Nucleus accumbens (tissue), 56 donors: ENCODE data around the gene RNU6-9.

ENCODE experiments used
- DNase-seq, 56 donors: peaks; one replicate each; lab custom pipeline; 2025; lab: John Stamatoyannopoulos, UW

The RNU6-9 gene

DNA sequence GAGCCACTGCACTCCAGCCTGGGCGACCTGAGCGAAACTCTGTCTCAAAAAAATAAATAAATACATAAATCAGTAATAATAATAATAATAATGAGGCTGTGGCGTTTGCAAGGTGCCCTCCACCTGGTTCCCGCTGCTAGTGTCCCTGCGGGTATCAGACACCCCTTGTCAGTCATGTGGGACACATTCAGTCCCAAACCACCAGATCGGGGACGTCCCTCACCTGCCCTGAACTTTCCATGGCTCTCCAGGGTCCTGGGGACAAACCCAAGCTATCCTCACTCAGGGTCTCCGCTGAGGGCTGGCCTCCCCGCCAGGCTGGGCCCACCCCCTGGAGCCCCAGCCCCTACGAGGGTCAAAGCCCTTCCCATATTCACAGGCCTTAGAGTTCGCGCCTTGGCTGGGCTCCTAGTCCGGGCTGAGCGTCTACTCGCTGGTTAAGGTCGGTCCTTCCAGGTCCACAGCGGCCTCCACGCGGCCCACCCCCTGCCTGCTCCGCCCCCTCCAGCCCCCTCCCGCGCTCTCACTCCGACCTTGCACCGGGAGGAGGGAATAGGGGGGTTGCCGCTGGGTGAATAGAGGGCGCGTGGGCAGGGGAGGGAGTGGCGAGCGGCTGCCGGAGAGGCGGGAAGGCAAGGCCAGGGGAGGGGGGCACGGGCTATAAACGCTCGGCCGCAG lies 23.5 kb downstream of the RNU6-9 start:
- DNase-seq = no peak

DNA sequence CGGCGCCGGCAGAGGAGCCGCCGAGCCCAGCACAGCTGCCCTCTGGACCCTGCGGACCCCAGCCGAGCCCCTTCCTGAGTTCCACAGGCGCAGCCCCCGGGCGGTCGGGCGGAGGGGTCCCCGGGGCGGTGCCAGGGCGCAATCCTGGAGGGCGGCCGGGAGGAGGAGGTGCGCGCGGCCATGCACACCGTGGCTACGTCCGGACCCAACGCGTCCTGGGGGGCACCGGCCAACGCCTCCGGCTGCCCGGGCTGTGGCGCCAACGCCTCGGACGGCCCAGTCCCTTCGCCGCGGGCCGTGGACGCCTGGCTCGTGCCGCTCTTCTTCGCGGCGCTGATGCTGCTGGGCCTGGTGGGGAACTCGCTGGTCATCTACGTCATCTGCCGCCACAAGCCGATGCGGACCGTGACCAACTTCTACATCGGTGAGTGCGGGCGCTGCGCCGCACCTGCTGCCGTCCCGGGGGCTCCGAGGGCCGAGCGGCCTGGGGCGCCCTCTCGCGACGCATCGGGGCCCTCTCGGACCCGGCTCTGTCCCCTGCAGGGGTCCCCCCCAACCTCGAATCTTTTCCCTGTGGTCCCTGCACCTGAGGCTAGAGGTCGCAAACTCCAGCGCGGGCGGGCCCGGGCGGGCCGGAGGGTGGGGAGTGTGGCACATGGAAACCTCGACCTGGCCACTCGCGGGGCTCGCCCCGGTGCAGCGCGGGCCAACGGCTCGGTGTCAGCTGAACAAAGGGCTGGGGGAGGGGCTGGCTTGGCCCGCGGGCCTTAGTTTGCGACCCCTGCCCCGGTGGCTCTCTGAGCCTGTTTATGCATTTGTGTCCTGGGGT lies 24.3 kb downstream of the RNU6-9 start, which contains the start of gene KISS1R:
Gene KISS1R (plus strand): TSS at position 11 of the 829 bp plus-strand sequence. CDS start 170 bp downstream, at position 181.
- peak in 1 of 56 donors; percentile 25 for DNase-seq

DNA sequence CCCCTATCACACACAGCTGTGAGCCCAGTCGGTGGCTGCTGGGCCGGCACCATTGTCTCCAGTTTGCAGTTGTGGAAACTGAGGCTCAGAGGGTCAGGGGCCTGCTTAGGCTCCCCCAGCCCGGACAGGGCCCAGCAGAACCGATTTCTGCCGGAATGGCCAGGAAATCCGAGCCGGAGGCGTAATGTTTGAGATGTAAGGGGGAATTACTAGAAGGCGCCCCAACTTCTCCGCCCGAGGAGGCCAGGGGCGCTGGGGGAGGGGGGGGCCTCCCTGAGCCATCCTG lies 24.8 kb downstream of the RNU6-9 start:
- DNase-seq = no peak

DNA sequence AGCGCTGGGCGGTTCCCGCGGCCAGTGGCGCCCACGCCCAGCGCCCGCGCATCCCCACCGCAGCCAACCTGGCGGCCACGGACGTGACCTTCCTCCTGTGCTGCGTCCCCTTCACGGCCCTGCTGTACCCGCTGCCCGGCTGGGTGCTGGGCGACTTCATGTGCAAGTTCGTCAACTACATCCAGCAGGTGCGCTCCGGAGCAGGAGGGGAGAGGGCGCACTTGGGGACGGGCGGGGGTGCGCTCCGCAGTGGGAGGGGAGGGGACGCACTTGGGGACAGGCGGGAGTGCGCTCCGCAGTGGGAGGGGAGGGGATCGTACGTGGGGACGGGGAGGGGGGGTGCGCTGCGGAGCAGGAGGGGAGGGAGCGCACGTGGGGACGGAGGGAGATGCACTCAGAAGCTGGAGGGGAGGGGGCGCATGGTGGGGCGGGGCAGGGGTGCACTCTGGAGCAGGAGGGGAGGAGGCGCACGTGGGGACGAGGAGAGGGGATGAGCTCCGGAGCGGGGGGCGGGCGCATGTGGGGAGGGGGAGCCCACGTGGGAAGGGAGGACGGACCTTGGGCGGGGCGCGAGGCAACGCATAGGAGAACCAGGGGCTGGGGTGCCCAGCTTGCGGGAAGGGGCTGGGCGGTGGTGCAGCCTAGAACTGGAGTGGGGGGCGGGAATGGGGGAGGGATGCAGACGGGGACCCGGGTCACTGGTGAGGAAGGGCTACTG lies 25.4 kb downstream of the RNU6-9 start:
- peak in 2 of 56 donors; percentile 4 to 26 for DNase-seq

DNA sequence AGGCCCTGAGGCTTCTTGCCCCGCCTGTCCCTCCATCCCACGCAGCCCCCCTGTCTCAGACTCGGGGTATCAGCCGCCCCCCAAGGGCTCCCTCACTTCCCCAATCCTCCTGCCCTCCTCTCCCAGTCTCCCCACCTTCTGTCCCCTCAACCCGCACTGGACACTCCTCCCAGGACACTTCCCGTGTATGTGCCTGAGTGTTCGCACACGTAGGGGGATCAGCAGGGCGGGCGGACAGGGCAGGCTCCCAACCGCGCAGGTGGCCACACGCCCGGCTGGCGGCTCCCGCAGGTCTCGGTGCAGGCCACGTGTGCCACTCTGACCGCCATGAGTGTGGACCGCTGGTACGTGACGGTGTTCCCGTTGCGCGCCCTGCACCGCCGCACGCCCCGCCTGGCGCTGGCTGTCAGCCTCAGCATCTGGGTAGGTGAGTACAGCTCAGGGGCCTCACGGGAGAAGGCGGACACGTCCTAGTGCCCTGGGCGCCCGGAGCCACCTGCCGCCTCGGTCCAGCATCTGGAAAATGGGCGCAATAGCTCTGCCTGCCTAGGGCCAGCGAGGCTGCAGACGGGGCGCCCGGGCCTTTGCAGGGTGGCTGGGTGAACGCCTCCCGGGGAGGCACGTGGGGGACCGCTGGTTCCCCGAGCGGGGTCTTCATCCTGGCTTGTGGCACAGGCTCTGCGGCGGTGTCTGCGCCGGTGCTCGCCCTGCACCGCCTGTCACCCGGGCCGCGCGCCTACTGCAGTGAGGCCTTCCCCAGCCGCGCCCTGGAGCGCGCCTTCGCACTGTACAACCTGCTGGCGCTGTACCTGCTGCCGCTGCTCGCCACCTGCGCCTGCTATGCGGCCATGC lies 26.1 kb downstream of the RNU6-9 start:
- peak in 1 of 56 donors; percentile 28 for DNase-seq

DNA sequence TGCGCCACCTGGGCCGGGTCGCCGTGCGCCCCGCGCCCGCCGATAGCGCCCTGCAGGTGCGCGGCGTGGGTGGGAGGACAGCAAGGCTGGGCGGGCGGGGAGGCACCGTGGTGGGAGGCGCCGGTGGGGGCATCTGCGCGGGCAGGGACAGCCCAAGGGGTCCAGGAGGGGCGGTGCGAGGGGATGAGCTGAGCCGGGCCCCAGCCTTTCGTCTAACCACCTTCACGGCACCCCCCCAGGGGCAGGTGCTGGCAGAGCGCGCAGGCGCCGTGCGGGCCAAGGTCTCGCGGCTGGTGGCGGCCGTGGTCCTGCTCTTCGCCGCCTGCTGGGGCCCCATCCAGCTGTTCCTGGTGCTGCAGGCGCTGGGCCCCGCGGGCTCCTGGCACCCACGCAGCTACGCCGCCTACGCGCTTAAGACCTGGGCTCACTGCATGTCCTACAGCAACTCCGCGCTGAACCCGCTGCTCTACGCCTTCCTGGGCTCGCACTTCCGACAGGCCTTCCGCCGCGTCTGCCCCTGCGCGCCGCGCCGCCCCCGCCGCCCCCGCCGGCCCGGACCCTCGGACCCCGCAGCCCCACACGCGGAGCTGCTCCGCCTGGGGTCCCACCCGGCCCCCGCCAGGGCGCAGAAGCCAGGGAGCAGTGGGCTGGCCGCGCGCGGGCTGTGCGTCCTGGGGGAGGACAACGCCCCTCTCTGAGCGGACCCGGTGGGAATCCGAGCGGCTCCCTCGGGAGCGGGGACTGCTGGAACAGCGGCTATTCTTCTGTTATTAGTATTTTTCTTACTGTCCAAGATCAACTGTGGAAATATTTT lies 27.0 kb downstream of the RNU6-9 start:
- peak in 18 of 56 donors; percentile 4 to 71 (median 28) for DNase-seq

DNA sequence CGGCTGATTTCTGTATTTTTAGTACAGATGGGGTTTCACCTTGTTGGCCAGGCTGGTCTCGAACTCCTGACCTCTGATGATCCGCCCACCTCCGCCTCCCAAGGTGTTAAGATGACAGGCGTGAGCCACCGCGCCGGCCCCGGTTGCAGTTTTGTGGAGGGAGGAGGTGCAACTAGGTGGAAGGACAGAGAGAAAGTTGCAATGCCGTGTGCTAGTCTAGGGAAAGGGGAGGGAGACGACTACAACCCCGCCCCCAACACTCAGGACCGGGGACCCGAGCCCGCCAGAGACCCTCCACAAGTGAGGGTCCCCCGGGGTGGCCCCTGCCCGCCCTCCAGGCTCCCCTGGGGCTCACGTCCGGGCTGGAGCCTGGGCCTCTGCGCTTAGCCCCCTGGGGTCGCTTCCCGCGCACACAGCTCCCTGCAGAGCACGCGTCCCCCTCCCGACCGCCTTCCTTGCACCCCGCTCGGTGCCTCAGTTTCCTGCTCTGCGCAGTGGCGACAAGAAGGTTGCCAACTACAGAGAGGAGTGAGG lies 31.3 kb downstream of the RNU6-9 start:
- no peak for DNase-seq

DNA sequence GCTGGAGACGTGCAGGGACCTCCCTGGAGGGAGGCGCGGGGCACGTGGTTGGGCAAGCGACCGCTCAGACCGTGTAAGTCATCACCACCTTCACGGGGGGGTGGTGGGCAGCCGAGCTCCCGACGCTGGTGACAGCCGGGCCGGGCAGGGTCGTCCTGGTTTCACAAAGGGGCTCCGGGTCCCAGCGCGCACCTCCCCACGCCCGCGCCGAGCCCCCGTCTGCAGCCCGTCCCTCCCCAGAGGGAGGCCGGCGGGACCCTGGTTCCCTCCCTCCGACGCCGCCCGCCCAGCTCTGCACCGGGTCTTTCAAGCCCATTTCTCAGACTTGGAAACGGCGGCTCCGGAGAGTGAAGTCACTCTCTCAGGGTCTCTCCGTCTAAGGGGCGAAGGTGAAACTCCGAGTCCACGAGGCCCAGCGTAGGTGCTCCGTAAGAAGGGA lies 31.8 kb downstream of the RNU6-9 start:
- peak in 12 of 56 donors; percentile 24 to 82 (median 74) for DNase-seq

DNA sequence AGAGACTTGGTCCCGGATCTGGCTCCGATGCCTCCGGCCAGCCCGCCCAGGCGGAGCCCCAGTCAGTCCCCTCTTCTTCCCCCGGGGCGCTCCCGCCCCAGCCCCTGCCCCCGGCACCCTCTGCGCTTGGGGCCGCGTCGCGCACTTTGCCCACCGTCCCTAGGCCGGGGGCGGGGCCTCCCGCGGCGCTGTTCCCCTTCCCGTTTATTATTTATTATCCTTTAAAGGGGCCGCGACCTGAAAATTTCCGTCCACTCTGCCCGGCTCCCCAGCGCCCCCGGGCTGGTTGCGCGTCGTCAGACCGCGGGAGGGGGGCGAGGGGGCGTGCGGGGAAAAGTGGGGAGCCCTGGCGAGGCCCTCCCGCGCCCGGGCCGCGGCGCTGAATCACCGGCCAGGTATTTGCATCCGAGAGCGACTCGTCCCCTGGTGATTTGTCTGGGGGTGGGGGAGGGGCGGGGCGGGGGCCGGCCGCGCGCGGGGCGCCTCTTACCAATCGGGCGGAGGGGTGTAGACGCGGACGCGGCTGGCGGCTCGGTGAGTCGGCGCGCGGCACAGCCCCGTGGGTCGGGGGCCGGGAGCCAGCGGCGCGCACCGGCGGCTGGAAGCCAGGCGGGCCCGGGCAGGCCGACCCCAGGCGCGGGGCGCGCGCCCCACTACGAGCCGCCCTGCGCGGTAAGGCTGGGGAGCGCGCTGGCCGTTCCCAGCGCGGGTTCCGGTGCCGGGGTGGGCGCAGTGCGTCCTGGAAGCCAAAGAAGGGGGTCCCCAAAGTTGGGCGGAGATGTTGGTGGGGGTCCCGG lies 32.4 kb downstream of the RNU6-9 start, which contains the start of gene ARID3A:
Gene ARID3A (plus strand): TSS at position 510 of the 797 bp plus-strand sequence. CDS start 3,494 bp downstream, outside the sequence.
- peak in 49 of 56 donors; percentile 30 to 82 (median 69) for DNase-seq

DNA sequence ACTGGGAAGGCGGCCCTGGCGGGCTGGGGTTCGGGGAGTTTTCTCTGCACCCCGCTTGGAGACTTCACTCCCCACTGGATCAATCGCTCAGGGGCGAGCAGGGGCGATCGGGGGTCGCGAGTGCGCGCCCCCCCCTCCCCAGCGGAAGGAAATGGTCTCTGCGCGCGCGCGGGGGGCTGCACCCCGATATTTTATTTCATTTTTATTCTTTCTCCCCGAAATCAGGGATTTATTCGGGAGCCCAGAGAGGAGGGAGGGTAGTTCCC lies 33.0 kb downstream of the RNU6-9 start:
- no peak for DNase-seq

DNA sequence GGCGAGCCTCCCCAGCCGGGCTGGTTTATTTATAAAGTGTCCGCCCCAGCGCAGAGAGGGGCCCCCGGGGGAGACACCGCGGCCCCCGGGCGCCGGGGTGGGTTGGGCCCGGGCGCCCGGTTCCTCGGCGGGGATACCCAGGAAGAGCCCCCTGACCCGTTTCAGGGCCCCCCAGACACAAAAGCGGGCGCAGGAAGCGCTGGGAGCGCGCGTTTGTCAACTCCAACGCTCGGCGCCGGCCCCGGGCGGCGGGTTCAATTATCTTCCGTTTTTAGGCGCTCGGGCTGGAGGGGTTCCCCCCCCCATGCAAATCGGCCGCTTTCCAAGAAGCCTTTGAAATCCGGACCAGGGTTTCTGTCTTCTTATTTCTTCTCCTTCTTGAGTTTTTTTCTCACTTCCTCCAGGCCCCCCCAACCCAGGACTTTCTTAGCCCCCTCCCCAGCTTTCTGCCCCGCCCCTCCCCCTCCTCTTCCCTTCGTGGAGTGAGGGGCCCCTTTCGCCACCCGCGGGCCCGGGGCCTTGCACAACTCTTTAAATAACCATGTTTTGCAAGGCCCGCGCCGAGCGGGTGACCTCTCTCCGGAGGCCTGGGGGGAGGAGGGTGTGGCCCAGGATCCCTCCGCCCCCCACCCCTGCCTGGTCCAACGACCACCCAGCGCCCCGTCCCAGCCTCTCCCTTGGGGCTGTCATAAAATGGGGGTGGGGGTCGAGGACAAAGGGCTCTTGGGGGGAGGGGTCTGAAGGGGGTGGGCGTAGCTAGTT lies 33.5 kb downstream of the RNU6-9 start:
- DNase-seq = peak in 3 of 56 donors; percentile 7 to 45 (median 26)

DNA sequence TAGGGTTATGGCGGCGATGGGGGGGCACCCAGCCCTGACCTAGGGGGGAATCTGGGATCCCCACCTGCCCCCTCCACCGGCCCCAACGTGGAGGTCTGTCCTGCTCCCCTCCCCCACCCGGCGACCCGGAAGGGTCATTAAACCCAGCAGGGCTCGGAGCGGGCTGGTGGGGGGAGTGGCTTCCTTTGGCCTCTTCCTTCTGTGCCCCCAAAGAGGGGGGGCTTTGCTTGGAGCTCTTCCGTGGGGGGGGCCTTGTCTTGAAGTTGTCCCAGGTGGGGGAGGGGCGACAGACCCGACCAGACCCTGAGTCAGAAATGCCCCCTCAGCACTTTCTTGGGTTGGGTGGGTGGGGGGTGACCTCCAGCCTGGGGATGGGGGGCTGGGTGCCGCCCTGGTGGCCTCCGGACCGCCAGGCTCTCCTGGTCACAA lies 34.1 kb downstream of the RNU6-9 start:
- DNase-seq = no peak

DNA sequence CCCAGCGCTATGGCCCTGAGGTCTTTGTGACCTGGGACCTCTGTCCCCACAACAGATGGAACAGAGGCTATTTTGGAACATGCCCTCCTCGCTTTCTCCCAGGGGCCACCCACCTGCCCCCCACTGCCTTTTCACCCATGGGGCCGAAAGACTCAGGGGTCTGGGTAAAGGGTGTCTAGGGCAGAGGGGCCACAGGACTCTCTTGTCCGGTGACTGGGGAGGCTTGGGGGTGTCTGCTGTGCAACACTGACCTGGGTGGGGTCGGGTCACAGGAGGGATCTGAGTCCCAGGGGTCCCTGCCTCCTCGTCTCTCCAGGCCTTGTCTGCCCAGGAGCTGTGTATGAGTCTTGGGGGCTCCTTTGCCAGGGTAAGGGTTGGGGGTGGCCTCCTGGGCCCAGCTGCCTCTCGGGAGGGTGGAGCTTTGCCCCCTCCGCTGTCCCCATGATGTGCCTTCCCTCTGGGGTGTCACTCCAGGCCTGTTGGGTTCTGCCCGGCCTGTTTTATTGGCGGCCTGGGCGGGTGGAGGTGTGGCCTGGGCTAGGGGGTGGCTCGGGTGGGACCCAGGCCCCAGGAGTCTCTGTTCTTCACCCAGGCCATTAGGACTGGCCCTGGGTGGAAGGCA lies 34.6 kb downstream of the RNU6-9 start:
- DNase-seq = no peak

DNA sequence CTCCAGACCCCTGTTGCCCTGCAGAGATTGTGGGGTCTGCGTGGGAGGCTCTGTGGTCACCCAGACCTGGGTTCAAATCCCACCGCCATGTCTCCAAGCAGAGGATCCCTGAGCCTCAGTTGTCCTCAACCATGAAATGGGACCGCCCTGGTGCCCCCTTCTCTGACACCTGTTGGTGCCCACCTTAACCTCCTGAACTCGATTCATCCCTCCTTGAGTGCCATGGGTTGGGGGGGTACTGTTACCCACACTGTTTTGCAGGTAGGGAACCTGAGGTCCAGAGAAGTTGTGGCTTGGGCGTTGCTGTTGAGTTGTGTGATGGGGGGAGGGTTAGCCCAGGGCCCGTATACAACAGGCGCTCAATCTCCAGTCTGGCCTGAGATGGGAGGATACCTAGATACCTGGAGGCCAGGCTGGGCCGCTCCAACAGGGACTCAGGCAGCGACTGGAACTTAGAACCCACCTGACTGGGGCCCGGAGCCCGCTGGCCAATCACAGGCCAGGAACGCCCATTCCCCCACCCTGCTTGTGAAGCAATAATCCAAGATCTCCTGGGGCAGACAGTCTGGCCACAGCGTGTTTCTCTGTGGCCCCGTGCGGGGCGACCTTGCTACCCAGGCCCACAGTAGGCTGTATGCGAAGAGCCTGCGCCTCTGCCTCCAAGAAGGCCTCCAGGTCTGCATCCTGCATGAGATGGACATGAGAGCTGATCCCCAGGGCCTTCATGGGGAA lies 35.4 kb downstream of the RNU6-9 start:
- DNase-seq = no peak

DNA sequence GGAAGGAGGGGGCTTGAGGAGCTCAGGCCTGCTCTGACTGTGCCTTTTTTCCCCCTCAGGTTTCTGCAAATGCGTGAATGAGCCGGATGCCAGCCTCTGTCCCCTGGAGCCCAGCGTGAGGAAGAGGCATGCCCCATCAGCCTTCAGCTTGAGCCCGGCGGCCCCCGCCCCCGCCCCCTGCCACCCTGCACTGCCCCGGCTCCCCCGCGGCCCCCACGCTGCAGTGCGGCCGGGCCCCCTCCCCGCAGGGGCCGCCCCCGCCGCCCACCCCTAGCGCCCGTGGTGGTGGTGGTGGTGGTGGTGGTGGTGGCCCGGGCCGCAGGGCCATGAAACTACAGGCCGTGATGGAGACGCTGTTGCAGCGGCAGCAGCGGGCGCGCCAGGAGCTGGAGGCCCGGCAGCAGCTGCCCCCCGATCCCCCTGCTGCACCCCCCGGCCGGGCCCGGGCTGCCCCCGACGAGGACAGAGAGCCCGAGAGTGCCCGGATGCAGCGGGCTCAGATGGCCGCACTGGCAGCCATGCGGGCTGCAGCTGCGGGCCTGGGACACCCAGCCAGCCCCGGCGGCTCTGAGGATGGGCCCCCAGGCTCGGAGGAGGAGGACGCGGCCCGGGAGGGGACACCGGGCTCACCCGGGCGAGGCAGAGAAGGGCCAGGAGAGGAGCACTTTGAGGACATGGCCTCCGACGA lies 36.1 kb downstream of the RNU6-9 start:
- no peak for DNase-seq

DNA sequence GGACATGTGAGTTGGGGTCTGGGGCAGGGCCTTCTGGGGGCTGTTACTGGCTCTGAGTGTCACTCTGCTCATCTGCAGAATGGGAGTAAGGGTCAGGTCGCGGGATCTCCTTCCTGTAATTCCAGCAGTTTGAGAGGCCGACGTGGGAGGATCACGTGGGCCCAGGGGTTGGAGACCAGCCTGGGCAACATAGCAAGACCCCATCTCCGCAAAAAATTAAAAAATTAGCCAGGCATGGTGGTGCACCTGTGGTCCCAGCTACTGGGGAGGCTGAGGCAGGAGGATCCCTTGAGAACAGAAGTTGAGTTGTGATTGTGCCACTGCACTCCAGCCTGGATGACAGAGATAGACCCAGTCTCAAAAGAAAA lies 36.6 kb downstream of the RNU6-9 start:
- DNase-seq = no peak
